Aorta (tissue), 5 donors: ENCODE results near the gene ZFYVE19. TPM values are rescaled to one million over a fixed set of nuclear protein-coding genes. Genes with fewer than 3 reads are reported as not detected.

Experiments used
- ATAC-seq: fragments of 200-7000 bp; cut with Tn5 transposase; one replicate; pipeline ENCODE4 v1.9.1; 2022; ENCODE audit warnings: moderate library complexity; ENCODE audit not compliant: low FRiP score
- DNase-seq, 2 donors: peaks; one replicate each; pipeline ENCODE4 v3.0.0-alpha.2; 2020
- H3K27ac ChIP-seq, 2 donors: one replicate each; pipeline ENCODE4 v1.5.1; 2013; ENCODE audit warnings: low read length in 2 of 2, mild to moderate bottlenecking in 2 of 2, moderate library complexity in 2 of 2, control low read depth in 1 of 2, inconsistent platforms in 1 of 2, low read depth in 1 of 2
- H3K27me3 ChIP-seq, 2 donors: one replicate each; pipeline ENCODE4 v1.6.1; 2013; ENCODE audit warnings: control low read depth in 1 of 2, low read length in 1 of 2, mild to moderate bottlenecking in 1 of 2, moderate library complexity in 1 of 2; ENCODE audit not compliant: insufficient read depth in 2 of 2, control insufficient read depth in 1 of 2
- H3K36me3 ChIP-seq, 2 donors: one replicate each; pipeline ENCODE4 v1.6.1; 2013; ENCODE audit warnings: control low read depth in 1 of 2, low read length in 1 of 2, mild to moderate bottlenecking in 1 of 2; ENCODE audit not compliant: insufficient read depth in 2 of 2, control insufficient read depth in 1 of 2
- H3K4me1 ChIP-seq, 2 donors: one replicate each; pipeline ENCODE4 v1.6.1; 2013; ENCODE audit warnings: low read length in 2 of 2, control low read depth in 1 of 2, mild to moderate bottlenecking in 1 of 2, moderate library complexity in 1 of 2; ENCODE audit not compliant: insufficient read depth in 2 of 2, control insufficient read depth in 1 of 2
- H3K4me3 ChIP-seq, 2 donors: one replicate each; pipeline ENCODE4 v1.5.1; 2013; ENCODE audit warnings: low read length in 2 of 2, control low read depth in 1 of 2, mild to moderate bottlenecking in 1 of 2
- H3K9me3 ChIP-seq: one replicate; pipeline ENCODE4 v1.6.1; 2013; ENCODE audit warnings: mild to moderate bottlenecking, low read length; ENCODE audit not compliant: control insufficient read depth
- WGBS, 2 donors: extraction: QIAGEN DNeasy Blood & Tissue Kit; methylation state at CpG; one replicate each; pipeline ENCODE4 v1.1.7; 2013; 5-methylcytosine and 5-hydroxymethylcytosine counted together
- intact Hi-C, 2 donors: fragments of 100-400 bp; cut with DNase I; formaldehyde crosslinking; loops; one replicate each; pipeline versions ENCODE4 v1.14.2 to v1.15.0; 2022
- polyA plus RNA-seq, 2 donors: library from polyadenylated mRNA; stranded (reverse); fragments of 200-250 nt; gene quantifications; one replicate each; pipeline ENCODE4 v1.2.3, GENCODE V29; 2013
- total RNA-seq, 2 donors: library from RNA; stranded (reverse); fragmentation: NEBNext Ultra II Directional; extraction: Animal tissue kit (Norgen Biotek cat#: 25700); gene quantifications; one replicate each; pipeline ENCODE4 v1.2.1, GENCODE V29; 2021
- donor health status: healthy with polysubstance abuse.
- donor health status: Bipolar disorder and iron deficiency.
- donor health status: DM: no; HTN: no; CAD: no.
- donor health status: DM: no; HTN: no; CAD: no.
- donor health status: DM: yes; HTN: yes; CAD: no.

Gene ZFYVE19
- total and polyA plus RNA-seq, 4 donors: 9.3 to 48.0 (median 16.0) TPM

DNA sequence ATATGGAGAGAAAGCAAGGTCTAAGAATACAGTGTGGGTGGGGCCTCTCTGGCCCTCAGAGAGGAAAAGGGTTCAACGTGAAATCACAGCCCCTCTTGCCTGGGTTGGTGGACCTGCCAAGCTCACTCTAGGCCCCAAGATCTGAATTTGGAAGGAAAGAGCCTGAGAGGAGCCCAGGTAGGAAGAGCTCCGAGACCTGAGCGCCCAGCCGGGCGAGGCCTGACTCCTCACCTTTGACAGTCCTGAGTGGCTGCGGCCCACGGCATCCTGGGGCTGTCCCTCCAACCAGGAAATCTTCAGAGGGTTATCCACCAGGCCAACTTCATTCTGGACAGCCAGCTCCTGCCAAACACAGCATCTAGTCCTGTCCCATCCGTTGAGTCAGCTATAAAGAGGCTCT, 33.4 kb upstream of the ZFYVE19 start:
- Histone ChIP-seq H3K4me3 (no peak overlapping the region), H3K27ac (no peak overlapping the region), H3K4me1 (no peaks in the 10 kb centered on the region), H3K36me3 (no peaks in the 10 kb centered on the region), H3K9me3 (no peaks in the 10 kb centered on the region), H3K27me3 (no peaks in the 10 kb centered on the region)
- 91 to 92% methylated on average over 8 of the region's 8 CpGs for WGBS, 2 donors
- DNase-seq (peak in 1 of 2 donors; percentile 39), ATAC-seq (no peak)
- intact Hi-C loops: no loop called here

DNA sequence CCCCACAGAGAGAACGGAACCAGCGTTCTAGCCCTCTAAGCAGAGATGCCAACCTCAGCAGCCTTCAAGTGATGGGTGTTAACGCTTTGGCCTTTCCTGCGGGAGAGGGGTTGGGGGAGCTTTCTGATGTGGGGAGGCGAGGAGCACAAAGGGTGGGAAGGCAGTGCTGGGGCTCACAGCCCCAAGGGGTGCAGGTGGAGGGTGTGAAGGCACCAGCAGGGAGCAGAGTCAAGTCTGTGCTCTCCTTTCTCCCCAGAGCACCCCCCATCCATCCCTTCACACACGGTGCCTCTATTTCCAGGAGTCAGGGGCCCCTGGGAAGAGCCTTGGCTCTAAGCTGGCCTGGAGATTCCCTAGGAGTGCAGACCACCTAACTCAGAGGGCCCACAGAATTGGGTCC, 33.0 kb upstream of the ZFYVE19 start:
- Histone ChIP-seq H3K4me3 (no peak overlapping the region), H3K27me3 (no peaks in the 10 kb centered on the region), H3K9me3 (no peaks in the 10 kb centered on the region), H3K36me3 (no peaks in the 10 kb centered on the region), H3K4me1 (no peaks in the 10 kb centered on the region), H3K27ac (no peak overlapping the region)
- ATAC-seq: no peak
- DNase-seq: peak in 1 of 2 donors; percentile 30
- intact Hi-C loops: no loop called here
- WGBS, 2 donors: 90 to 92% methylated on average over 6 of the region's 6 CpGs

DNA sequence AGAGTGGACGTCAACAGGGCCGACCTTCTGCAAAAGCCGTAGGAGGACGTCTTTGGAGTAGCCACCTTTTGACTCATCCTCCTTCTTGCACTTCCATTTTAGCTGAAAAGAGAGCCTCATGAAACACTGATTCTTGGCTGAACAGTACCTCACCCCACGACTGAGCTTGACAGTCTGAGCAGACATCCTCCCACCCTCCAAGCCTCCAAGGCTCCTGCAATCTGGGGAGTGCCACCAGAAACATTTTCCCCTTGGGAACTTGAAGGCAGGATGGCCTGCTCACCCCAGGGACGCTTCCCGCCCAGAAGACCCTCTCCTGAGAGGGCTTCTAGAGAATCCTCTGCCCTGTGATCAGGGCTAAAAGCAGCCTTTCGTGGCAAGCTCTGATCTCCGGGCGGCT, 31.9 kb upstream of the ZFYVE19 start:
- H3K27ac ChIP-seq: no peak overlapping the region
- DNase-seq (peak in 1 of 2 donors; percentile 35), ATAC-seq (no peak)
- no peaks in the 10 kb centered on the region for H3K27me3 ChIP-seq
- 93% methylated on average over 10 of the region's 10 CpGs for whole genome bisulfite sequencing, 2 donors
- intact Hi-C loops: no loop called here
- H3K36me3 ChIP-seq: peaks cover 0 to 2% of the 10 kb centered on the region in 2 donors
- H3K4me1 ChIP-seq: no peaks in the 10 kb centered on the region
- H3K4me3 ChIP-seq: no peak overlapping the region
- no peaks in the 10 kb centered on the region for H3K9me3 ChIP-seq

DNA sequence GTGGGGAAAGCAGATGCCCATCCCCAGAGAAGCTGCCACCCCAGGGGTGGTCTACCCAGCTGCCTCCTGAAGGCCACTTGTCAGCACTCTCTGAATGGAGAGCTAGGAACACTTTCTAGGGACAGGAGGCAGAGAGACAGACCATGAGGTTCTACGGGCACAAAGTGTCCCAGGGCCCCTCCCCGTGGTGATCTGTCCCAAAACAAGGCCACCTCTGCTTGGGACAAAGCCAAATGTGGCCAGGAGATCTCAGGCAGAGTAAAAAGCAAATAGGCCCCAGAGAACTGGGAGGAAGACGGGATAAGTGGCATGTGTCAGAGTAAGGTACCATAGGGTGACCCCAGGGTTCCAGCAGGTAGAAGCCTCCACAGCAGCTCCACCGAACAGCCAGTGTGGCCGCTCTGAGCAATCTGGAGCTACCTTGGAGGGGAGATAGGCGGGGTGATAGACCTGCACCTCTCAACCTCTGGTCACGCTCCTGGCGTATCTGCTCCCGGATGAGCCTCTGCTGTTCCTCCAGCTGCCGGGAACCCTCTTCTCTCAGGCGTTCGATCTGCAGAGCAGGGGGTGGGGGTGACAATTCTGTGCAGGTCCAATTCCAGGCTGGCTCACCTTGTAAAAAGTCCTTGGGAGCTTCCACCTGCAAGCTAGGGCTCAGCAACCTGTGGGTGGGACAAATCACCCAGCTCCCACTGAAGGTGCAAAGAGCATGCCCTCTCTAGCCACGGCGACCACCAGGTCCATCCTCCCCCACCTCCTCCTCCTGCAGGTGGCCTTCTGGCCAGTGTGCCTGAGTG, 31.0 kb upstream of the ZFYVE19 start:
- no peak overlapping the region for H3K27ac ChIP-seq
- 93% methylated on average over 14 of the region's 14 CpGs for whole genome bisulfite sequencing, 2 donors
- intact Hi-C loops: no loop called here
- no peaks in the 10 kb centered on the region for H3K27me3 ChIP-seq
- ATAC-seq (no peak), DNase-seq (peak in 1 of 2 donors; percentile 55)
- peaks cover 0 to 2% of the 10 kb centered on the region in 2 donors for H3K36me3 ChIP-seq
- no peaks in the 10 kb centered on the region for H3K4me1 ChIP-seq
- H3K9me3 ChIP-seq: no peaks in the 10 kb centered on the region
- no peak overlapping the region for H3K4me3 ChIP-seq

DNA sequence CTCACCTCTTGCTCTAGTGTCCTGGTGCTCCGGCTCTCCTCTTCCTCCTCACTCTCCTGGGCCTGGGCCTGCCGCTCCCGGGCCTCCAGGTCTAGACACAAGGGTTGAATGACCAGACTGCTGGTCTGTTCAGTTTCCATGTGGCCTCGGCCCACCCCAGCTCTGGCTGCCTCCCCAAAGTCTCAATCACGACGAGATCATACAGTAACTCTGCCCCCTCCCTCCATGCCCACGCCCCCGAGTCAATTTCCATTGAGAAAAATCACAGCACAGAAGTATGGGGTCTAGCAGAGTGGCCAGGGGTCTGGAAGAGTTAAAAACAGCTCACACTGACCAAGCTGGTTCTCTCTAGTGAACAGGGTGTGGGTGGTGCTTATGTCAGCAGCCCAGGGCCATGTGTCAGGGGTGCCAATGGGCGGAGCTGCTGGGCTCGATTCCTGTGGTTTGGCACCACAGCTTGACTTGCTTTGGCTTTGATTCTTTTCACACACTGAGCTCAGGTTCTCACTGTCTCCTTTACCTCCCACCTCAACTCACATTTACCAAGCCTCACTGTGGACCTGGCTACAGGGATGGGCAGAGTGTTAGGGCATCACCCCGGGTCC, 30.2 kb upstream of the ZFYVE19 start:
- 64% methylated on average over 11 of the region's 11 CpGs for WGBS, 2 donors
- ATAC-seq: peak; percentile 39

DNA sequence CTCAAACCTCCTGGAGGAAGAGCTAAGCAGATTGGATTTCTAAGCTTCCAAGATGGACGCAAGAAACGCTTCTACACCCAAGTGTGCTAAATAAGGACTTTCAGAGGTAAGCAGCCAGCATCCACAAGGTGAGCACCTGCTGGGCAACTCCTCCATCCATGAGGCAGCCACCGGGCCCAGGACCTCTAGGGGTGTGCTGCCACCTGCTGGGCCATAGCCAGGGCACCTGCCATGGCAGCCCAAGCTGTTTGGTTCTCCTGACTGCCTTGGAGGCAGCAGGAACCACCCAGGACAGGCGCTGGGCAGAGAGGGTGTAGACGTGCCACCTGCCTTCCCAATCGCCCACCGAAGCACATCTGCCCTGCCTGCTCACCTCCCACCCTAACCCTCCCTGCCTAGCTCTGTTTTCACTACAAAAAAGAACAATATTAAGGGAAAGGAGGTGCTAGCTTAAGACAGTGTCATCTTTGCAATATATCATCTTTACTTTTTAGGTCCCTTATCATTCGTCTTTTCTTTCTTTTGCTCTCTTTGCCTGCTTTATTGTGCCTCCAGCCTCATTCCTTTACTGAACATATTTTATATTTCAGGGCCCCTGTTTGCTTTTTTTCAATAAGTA, 24.2 kb upstream of the ZFYVE19 start:
- WGBS, 2 donors: 71 to 72% methylated on average over 8 of the region's 8 CpGs
- Histone ChIP-seq H3K27me3 (no peaks in the 10 kb centered on the region), H3K4me3 (no peak overlapping the region), H3K27ac (no peak overlapping the region), H3K9me3 (no peaks in the 10 kb centered on the region), H3K36me3 (peaks cover 0 to 2% of the 10 kb centered on the region in 2 donors), H3K4me1 (no peaks in the 10 kb centered on the region)
- intact Hi-C loops: no loop called here
- ATAC-seq (peak; percentile 59), DNase-seq (no peak)

More for the DNA sequence above, 30.2 kb upstream of the ZFYVE19 start:
- Histone ChIP-seq H3K9me3 (no peaks in the 10 kb centered on the region), H3K36me3 (peaks cover 0 to 2% of the 10 kb centered on the region in 2 donors), H3K27ac (no peak overlapping the region), H3K4me3 (no peak overlapping the region), H3K27me3 (no peaks in the 10 kb centered on the region), H3K4me1 (no peaks in the 10 kb centered on the region)
- DNase-seq: peak; percentile 68 to 70
- intact Hi-C loops: no loop called here

DNA sequence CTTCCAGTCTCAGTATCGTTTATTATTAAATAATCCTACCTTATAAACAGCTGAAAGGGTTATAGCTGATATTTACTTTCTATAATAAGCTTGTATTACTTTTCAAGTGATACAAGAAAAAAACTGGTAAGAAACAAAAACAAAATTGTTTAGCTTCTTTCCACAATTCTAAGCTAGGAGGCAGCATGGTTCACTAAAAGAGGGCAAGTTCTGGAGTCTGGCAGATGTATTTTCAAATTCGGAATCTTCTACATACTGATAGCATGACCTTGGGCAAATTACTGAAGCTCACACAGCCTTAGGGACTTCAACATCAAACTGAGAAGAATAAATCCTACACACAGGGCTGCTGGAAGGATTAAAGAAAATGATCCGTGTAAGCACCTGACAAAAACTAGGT, 21.7 kb upstream of the ZFYVE19 start:
- H3K27ac ChIP-seq: no peak overlapping the region
- no peaks in the 10 kb centered on the region for H3K9me3 ChIP-seq
- intact Hi-C loops: no loop called here
- H3K36me3 ChIP-seq: no peaks in the 10 kb centered on the region
- ATAC-seq (no peak), DNase-seq (no peak)
- no peaks in the 10 kb centered on the region for H3K27me3 ChIP-seq
- 81 to 82% methylated on average over 3 of the region's 3 CpGs for WGBS, 2 donors
- H3K4me3 ChIP-seq: no peak overlapping the region
- no peaks in the 10 kb centered on the region for H3K4me1 ChIP-seq

DNA sequence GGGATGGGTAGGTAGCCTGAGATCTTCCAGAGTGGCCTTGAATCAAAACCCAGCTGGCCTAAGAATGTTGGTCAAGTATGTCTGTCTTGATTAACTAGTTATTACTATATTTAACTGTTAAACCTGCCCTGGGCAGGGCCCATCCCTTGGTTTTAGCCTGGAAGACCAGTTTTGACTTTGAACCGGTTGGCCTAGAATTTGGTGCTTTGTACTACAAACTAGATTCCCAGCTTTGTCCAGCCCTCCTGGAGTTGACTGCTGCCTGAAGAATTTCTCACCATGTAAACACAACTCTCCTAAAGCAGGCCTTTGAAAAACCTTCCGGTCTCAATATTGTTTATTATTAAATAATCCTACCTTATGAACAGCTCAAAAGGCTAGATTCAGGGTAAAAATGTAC, 21.1 kb upstream of the ZFYVE19 start:
- DNase-seq: no peak
- intact Hi-C loops: no loop called here
- no peaks in the 10 kb centered on the region for H3K4me1 ChIP-seq
- 86 to 91% methylated on average over 2 of the region's 2 CpGs for whole genome bisulfite sequencing, 2 donors
- H3K27ac ChIP-seq: no peak overlapping the region
- no peaks in the 10 kb centered on the region for H3K36me3 ChIP-seq
- ATAC-seq: no peak
- H3K27me3 ChIP-seq: no peaks in the 10 kb centered on the region
- no peak overlapping the region for H3K4me3 ChIP-seq
- H3K9me3 ChIP-seq: no peaks in the 10 kb centered on the region
